ENCODE results near the gene TCHHL1. TPM values are rescaled to one million over a fixed set of nuclear protein-coding genes. Genes with fewer than 3 reads are reported as not detected.

Gene TCHHL1
- total RNA-seq, 1 experiment from 2014 or later, result not detected

DNA sequence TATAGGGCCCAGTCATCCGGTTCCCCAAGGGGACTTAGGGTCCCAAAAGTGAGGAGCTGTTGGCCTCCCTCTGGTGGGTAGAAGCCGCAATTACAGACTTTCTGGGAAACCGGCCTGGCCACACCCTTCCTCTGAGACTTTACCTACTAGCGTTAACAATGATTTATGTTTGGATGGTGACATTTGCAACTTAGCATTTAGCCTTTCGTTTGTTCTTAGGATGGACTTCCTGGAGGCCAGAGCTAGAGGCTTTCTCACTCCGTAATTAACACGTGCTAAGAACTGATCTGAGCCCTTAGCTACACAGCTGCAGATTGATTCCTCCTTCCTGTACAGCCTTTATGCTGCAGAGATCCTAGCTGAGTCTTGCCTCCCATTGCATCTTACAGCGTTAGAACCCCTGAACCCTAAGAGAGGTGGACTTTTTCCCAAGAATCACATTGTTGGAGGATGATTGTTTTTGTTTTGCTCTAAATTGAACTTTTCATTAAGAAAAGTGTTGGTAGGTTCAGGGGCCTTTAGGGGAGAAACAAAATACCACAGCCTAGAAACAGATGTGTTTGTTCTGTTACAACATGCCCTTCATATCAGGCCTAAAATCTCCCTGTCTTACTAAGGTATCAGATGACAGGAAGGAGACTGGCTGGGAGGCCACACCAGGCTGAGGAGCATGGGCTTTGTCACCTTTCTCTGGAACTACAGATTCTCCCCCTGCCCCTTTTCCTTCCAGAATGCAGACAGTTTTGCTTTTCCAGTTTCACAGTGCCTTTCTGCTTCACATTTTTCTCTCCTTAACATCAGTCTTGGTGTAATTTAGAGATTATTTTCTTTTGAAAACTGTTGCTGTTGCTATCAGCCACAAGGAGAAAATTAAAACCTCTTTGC, 54.0 kb downstream of the TCHHL1 start:
- Histone ChIP-seq H3K9me2 (ENCODE audit: insufficient read depth) (no peaks in the 10 kb centered on the region), H2AFZ (ENCODE audit: low read depth, low read length, poor library complexity, severe bottlenecking) (no peak overlapping the region), H3K4me3 (replicated peaks in 1 of 2; ENCODE audit: low read depth in 1 of 2, low read length in 2 of 2) (peak overlapping the region; percentile 64 to 70), H3K4me2 (ENCODE audit: low read length) (peak overlapping the region; percentile 89), H3K36me3 (ENCODE audit: control insufficient read depth in 1 of 2, insufficient read depth in 2 of 2, low read length in 2 of 2) (peaks cover 21 to 24% of the 10 kb centered on the region in 2 experiments), H3K27ac (ENCODE audit: low read depth, low read length) (peak overlapping the region; percentile 79), H4K20me1 (ENCODE audit: insufficient read depth) (no peaks in the 10 kb centered on the region), H3K27me3 (ENCODE audit: insufficient read depth, low read length) (no peaks in the 10 kb centered on the region), H3K9me3 (ENCODE audit: control insufficient read depth in 1 of 2, insufficient read depth in 1 of 2, low read depth in 1 of 2, low read length in 2 of 2) (no peaks in the 10 kb centered on the region), H3K79me2 (ENCODE audit: insufficient read depth, low read length) (peaks cover 38% of the 10 kb centered on the region), H3K4me1 (ENCODE audit: control insufficient read depth in 1 of 2, insufficient read depth in 2 of 2, low read length in 2 of 2) (peaks cover 19 to 28% of the 10 kb centered on the region in 2 experiments), H3K9ac (ENCODE audit: low read length) (peak overlapping the region; percentile 86)
- intact Hi-C loops (cut with micrococcal nuclease), result no loop called here
- ATAC-seq (peak; percentile 62), DNase-seq (ENCODE audit: low read depth, low spot score) (peak; percentile 79)
- no TSS peak for BruUV-seq (replicated peaks)
- POLR2A ChIA-PET, result interaction anchor here (0.7 to 1.8 kb wide), 7 partner anchors 9 to 717 kb away, joined by 3 to 20 read pairs (median 4); partner anchors contain the start of gene THEM4
- RAD21 ChIA-PET (ENCODE audit: low non-redundant PET in 1 of 2, low total read pairs in 2 of 2, uncharacterized antibody in 2 of 2, unreplicated experiment in 2 of 2), result interaction anchor here (0.6 to 1.2 kb wide), 4 partner anchors 12 to 1888 kb away, joined by 3 to 4 read pairs (median 4); partner anchors contain the start of gene GATAD2B (in 1 of the 2)
- CTCF ChIA-PET, result interaction anchor here (0.6 to 3.8 kb wide), 22 partner anchors 12 to 1414 kb away, joined by 3 to 26 read pairs (median 4); partner anchors contain the start of gene S100A10
- peak; percentile 32; the same call in 1 of the 2 replicates for TF ChIP-seq JUND (IDR thresholded peaks at IDR 0.05)
- TF ChIP-seq SP1 (IDR thresholded peaks at IDR 0.05; ENCODE audit: low read depth), result 0 out of 2 replicates have a peak, but pooled peaks have one; percentile 25
- TF ChIP-seq CBX3 (IDR thresholded peaks at IDR 0.05; ENCODE audit: low read depth), result no peak
- TF ChIP-seq EGR1 (IDR thresholded peaks at IDR 0.05; ENCODE audit: low read depth), result no peak
- TF ChIP-seq ZFX (IDR thresholded peaks at IDR 0.05), result no peak
- TF ChIP-seq POLR2AphosphoS5 (IDR thresholded peaks at IDR 0.05; ENCODE audit: low read depth, low read length), result peak; percentile 46
- no peak for TF ChIP-seq REST (IDR thresholded peaks at IDR 0.05; ENCODE audit: low read depth)
- 0 out of 2 replicates have a peak, but pooled peaks have one; percentile 13 for TF ChIP-seq FOSL1 (IDR thresholded peaks at IDR 0.05; ENCODE audit: low read depth)
- no peak for TF ChIP-seq TCF7L2 (IDR thresholded peaks at IDR 0.05; ENCODE audit: borderline replicate concordance, extremely low read depth, insufficient read depth, insufficient read length)
- TF ChIP-seq, protein P1, sequence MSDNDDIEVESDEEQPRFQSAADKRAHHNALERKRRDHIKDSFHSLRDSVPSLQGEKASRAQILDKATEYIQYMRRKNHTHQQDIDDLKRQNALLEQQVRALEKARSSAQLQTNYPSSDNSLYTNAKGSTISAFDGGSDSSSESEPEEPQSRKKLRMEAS (IDR thresholded peaks at IDR 0.05), result peak; percentile 47
- TF ChIP-seq RAD21 (IDR thresholded peaks at IDR 0.05; ENCODE audit: low read depth), result peak; percentile 53
- TF ChIP-seq ELF1 (IDR thresholded peaks at IDR 0.05; ENCODE audit: borderline replicate concordance, low read depth), result no peak; the same call in 1 of the 2 replicates
- TF ChIP-seq, protein P2, sequence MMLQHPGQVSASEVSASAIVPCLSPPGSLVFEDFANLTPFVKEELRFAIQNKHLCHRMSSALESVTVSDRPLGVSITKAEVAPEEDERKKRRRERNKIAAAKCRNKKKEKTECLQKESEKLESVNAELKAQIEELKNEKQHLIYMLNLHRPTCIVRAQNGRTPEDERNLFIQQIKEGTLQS (IDR thresholded peaks at IDR 0.05), result no peak
- TF ChIP-seq EZH2 (IDR thresholded peaks at IDR 0.05), result no peak
- no peak for TF ChIP-seq POLR2A (IDR thresholded peaks at IDR 0.05; ENCODE audit: borderline replicate concordance, extremely low read depth, insufficient read depth, insufficient read length)
- no peak for TF ChIP-seq ZNF274 (IDR thresholded peaks at IDR 0.05; ENCODE audit: low read depth, low read length)
- TF ChIP-seq CEBPB (IDR thresholded peaks at IDR 0.05; ENCODE audit: low read depth), result peak; percentile 77; the same call in 1 of the 2 replicates
- peak; percentile 12 for TF ChIP-seq YY1 (IDR thresholded peaks at IDR 0.05; ENCODE audit: extremely low read depth, insufficient replicate concordance, low read depth, low read length)
- TF ChIP-seq SRF (IDR thresholded peaks at IDR 0.05; ENCODE audit: low read depth), result no peak
- TF ChIP-seq EZH2phosphoT487 (IDR thresholded peaks at IDR 0.05; ENCODE audit: borderline replicate concordance), result no peak
- TF ChIP-seq, protein P3, sequence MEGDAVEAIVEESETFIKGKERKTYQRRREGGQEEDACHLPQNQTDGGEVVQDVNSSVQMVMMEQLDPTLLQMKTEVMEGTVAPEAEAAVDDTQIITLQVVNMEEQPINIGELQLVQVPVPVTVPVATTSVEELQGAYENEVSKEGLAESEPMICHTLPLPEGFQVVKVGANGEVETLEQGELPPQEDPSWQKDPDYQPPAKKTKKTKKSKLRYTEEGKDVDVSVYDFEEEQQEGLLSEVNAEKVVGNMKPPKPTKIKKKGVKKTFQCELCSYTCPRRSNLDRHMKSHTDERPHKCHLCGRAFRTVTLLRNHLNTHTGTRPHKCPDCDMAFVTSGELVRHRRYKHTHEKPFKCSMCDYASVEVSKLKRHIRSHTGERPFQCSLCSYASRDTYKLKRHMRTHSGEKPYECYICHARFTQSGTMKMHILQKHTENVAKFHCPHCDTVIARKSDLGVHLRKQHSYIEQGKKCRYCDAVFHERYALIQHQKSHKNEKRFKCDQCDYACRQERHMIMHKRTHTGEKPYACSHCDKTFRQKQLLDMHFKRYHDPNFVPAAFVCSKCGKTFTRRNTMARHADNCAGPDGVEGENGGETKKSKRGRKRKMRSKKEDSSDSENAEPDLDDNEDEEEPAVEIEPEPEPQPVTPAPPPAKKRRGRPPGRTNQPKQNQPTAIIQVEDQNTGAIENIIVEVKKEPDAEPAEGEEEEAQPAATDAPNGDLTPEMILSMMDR (IDR thresholded peaks at IDR 0.05 in 2 of 3, conservative IDR thresholded peaks at IDR 0.05 in 1 of 3; ENCODE audit: borderline replicate concordance in 1 of 3, insufficient read depth in 1 of 3, low read depth in 2 of 3, low read length in 2 of 3), result peak; percentile 52 to 79 (median 78); a peak in 5 of 6 replicates
- no peak for TF ChIP-seq SIN3A (IDR thresholded peaks at IDR 0.05; ENCODE audit: low read depth)

Measured in HCT116 (cell line).